IMR-90 (cell line): Measurements from ENCODE around the gene LPXN. TPM values are rescaled to one million over a fixed set of nuclear protein-coding genes. Genes with fewer than 3 reads are reported as not detected.

Experiments used
- MXI1 ChIP-seq: IDR thresholded peaks from 2 replicates; pipeline ENCODE4 v1.6.1; 2012; ENCODE audit warnings: low read depth, mild to moderate bottlenecking, low read length, moderate library complexity, borderline replicate concordance
- USF2 ChIP-seq: fragments of 150-350 bp; IDR thresholded peaks from 2 replicates; pipeline ENCODE4 v1.6.1; 2017; ENCODE audit warnings: mild to moderate bottlenecking, antibody characterized with exemption, low read length, low read depth
- polyA plus RNA-seq, 3 experiments: library from polyadenylated mRNA; depleted of rRNA; stranded (reverse); fragments of >200 nt; gene quantifications; 2 replicates each; pipeline ENCODE4 v1.2.3, GENCODE V29; 2012; ENCODE audit warnings: low replicate concordance in 1 of 3
- total RNA-seq: library from RNA; depleted of rRNA; stranded (reverse); fragments of >200 nt; gene quantifications from 2 replicates; pipeline ENCODE4 v1.2.3, GENCODE V29; 2012

Gene LPXN
- total and polyA plus RNA-seq, 2 of the 4 experiments (the other 2 are of a cell fraction): 13.4 to 15.7 TPM

DNA sequence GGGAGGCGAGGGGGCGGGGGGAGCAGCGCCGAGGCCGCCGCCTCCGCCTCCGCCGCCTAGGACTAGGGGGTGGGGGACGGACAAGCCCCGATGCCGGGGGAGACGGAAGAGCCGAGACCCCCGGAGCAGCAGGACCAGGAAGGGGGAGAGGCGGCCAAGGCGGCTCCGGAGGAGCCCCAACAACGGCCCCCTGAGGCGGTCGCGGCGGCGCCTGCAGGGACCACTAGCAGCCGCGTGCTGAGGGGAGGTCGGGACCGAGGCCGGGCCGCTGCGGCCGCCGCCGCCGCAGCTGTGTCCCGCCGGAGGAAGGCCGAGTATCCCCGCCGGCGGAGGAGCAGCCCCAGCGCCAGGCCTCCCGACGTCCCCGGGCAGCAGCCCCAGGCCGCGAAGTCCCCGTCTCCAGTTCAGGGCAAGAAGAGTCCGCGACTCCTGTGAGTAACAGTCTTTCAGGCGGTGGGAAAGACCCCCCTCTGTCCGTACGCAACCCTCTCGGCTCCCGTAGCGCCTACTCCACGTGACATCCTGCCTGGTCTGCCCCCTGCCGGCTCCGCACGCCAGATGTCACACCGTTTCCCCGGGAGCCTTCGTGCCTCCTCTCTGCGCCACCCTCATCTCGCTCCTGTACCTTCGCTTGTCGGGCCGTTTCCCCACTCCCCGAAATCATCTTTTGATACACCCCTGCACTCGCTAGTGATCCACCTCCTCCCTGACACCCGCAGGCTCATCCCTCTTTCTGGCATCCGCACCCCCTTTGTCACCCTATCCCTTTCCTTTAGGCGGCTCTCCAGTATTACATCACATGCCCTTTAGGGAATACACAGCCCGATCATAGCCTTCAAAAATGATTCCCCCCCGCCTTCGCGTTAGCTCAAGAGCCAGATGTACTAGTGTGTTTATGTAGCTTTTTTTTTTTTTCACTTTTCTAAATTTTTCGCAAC, 3.8 kb upstream of the LPXN start (continued):
- TF ChIP-seq USF2 (peak; percentile 98), MXI1 (peak; percentile 85; the same call in 1 of the 2 replicates)
